HG03060 (cell line): ENCODE measurements around the gene ASTL.
"Not testable (repeated sequence)": the region's sequence is repeated elsewhere in the genome, so short reads cannot be mapped to it uniquely, and the experiment has no call there.

Experiments used
- ATAC-seq: cut with Tn5 transposase; IDR thresholded peaks from one replicate; pipeline ENCODE4 v1.9.1; 2021; ENCODE audit warnings: low read depth, moderate number of reproducible peaks; ENCODE audit not compliant: unreplicated experiment

Gene ASTL

GRCh38 chr2:96088340-96089335 is 49.7 kb downstream of the ASTL start:
- no peak for ATAC-seq

DNA sequence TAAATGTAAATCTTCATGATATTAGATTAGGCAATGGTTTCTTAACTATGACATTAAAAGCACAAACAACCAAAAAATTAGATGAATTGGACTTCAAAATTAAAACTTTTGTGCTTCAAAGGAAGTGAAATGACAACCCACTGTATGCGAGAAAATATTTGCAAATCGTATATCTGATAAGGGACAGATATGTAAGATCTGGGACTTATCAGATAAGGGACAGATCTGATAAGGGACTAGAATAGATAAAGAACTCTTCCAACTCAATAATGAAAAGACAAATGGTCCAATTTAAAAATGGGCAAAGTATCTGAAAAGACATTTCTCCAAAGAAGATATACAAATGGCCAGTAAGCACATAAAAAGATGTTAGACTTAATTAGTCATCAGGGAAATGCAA is 51.2 kb downstream of the ASTL start:
- ATAC-seq, result no peak

DNA sequence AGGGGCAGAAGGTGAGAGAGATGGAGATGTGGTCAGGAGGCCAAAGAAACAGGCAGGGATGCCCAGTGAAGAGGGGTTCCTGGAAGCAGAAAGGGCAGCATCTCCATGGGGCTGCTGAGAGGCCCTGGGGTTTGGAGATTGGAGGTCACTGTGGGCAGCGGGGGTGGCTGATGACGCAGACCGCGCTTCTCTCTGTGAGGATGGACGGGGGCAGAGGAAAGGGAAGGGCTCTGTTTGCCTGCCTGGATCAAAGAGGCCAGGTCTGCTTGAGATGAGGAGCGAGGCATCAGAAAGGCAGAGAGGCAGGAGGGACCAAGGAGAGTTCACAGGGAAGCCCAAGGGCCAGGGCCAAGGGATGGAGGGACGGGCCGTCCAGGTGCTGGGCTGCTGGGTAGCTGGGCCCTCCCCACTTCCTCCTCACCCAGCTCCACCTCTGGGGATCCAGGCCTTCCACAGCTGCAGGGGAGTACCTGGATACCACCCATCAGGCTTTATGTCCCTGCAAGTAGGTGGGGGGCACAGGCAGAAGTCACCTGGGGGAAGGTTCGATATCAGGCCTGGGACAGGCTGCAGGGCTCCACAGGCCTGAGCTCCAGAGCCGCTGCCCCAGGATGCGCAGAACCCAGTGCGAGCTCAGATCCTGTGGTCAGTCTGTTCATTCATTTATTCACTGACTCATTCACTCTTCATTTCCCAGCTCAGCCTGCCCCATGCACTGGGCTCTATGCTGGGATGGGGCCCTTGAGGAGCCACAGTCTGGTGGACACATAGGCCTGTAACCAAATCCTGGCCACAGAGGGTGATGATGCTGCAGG is 52.6 kb downstream of the ASTL start:
- ATAC-seq, result no peak

- ATAC-seq, result not testable (repeated sequence)
Measured at GRCh38 chr2:96084858-96085518, 53.3 kb downstream of the ASTL start.

DNA sequence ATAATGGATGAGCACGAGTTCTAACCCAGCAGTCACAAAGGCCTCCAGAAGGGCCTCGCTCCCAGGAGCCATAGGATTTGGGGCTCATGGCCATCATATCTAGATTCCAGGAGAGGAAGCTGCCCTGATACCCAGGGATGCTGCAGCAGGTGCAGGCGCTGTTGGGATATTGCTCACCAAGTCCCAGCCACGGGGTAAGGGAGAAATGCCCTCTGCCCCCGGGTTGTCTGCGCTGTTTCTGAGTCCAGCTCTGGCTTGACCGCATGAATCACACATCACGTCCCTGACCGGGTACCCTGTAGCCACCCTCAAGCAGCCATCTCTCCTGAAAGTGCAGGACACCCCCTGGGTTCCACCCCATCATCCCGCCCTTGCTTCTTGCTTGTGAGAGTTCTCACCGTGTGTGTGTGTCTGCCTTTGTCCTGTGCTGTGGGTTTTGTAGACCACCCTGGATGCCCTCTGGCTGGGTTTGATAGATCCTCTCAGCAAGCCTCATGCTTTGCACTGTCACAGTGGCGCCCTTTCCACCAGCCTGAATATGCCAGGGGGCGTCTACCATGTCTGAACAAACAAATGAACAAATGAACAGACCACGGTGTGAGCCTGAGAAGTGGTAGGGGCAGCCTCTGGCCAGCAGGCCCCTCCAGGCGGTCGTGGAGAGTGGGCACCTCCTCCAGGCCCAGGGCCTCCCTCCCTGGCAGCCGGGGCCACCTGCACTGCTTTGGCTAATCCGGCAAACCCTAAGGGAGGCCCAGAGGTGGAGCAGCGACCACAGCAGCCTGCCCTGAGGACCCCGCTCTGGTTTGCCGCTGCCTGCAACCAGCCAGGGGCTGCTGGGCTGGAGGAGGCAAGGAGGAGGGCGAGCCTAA is 54.1 kb downstream of the ASTL start:
- ATAC-seq, result no peak

DNA sequence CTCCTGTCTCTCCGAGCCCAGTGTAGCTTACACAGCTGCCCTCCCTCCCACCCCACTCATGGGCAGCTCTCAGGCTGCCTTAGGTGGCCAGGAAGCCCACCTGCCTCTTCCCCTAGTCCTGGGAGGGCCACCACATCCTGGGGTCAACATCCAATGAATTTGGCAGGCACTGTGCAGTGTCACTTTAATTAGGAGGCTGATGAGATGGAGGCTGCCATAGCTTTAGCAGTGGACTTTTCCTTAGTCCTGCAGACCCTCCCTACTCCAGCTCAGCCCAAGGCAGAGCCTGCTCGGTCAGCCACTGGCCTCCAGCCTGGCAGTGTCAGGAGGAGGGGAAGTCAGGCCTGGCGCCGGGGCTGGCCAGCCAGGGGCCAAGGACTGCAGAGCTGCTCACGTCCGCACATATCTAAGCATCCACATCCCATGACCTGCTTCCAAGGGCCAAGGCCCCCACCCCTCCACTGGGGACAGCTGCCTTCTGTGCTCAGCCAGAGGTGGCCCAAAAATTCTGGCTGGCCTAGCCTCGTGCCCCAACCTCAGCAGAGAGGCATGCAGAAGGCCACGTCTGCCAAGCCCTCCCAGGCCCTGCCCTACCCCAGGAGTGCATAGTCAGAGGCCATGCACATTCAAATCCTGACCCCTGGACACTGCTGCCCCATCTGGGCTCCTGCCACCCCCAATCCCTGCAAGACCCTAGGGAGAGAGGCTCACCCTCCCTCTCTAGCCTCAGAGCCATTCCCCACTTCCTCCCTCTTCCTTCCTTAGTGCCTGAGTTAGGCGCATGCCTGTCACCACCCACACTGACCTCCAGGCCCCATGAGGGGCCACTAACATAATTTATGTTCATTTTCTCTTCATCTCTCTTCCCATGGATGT is 55.0 kb downstream of the ASTL start:
- ATAC-seq, result no peak

- ATAC-seq, result no peak
Measured at GRCh38 chr2:96082211-96083063, 55.9 kb downstream of the ASTL start.

GRCh38 chr2:96081042-96081441 is 57.3 kb downstream of the ASTL start:
- ATAC-seq, result no peak

- no peak for ATAC-seq
Measured at GRCh38 chr2:96075199-96075771, 63.0 kb downstream of the ASTL start.

GRCh38 chr2:96074156-96074555 is 64.1 kb downstream of the ASTL start:
- ATAC-seq, result no peak

- no peak for ATAC-seq
Measured at GRCh38 chr2:96073170-96073775, 65.0 kb downstream of the ASTL start.
